Right kidney (tissue), 1 donor: ENCODE data around the gene SNHG17.
"Not testable (repeated sequence)": the region's sequence is repeated elsewhere in the genome, so short reads cannot be mapped to it uniquely, and the experiment has no call there.

Experiments used
- DNase-seq: peaks from one replicate; pipeline ENCODE4 v3.0.0-alpha.2; 2016

The SNHG17 gene

DNA sequence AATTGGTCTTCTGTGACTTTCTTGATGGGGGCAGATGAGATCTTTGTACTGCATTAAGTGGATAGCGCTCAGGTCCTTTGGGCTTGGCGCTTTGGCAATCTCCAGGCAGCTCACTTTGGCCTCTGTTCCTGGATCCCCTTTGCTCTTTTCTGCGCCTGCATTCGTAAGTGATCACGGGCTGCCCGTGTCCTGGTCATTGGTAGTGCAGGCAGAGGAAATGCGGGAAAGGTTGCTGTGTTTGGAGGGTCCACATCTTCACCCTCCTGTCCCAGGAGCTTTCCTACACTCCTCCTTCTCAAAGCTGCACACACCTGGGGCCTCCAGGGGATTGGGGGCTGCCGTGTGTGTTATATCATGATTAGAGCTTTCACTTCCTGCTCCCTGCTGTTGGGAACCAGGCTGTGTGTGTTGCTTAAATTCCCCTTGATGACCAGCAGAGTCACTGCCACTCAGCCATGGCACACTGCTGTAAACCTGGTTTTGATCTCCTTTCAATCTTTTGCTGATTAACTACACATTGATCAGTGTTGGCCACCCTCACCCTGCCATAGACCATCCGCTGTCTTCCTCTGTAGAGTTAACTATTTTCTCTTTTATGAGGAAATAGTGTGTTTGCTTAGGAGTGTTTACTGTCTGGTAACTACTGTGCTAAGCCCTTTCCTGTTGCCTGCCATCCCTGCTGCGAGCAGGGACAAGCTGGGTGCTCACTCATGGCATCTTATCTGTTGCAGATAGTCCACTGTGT lies 13.0 kb upstream of the SNHG17 start:
- DNase-seq, result no peak

DNA sequence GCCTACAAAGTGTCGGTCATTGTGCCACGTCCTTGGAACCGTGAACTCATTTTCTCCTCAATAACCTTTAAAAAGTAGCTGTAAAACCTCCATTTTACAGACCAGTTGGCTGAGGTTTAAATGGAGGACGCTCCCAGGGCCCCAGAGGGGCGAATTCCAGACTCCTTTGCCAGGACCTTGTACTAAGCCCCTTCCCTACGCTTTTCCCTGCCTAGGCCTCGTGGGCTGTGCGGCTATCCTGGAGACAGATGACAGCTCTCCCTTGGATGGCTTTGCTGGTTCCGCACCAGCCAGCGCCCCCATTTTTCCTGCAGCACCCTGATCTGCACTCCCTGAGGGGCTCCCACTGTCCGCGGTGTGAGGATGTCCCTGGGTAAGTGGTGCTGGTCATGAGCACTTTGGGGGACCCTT lies 12.1 kb upstream of the SNHG17 start:
- DNase-seq, result no peak

DNA sequence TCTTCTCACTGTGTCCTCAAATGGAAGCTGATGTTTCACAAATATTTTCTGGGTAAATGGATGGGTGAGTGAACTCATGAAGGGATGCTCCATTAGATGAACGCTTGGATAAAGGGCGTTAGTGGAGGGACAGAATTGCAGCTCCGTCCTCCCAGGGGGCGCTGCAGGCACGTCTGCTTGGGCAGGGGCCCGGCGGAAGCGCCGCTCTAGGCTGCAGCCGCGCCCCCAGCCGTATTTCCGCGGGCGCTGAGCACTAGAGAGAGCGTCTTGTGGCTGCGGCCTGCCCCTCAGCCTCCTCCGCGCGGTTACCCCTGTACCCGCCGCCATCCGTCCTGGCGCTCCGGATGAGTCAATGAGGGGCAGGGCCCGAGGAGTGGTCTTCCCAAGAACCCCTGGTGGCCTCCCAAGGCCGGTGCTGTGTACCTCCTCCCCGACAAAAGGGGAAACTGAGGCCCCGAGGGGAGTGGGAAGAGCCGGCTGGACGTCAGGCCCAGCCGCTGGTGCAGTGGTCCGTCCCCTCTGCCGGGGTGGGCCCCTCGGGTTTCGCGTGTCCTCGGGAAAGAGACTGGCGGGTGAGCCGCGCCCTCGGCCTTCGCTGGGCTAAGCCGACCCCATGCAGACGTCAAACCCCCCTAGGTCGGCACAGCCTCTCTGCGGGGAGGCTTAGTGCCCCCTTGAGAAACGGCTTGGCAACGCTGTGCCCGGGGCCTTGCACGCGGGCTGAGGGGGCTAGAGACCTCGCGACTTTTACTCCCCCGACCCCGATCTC lies 11.5 kb upstream of the SNHG17 start:
- DNase-seq, result peak; percentile 85

DNA sequence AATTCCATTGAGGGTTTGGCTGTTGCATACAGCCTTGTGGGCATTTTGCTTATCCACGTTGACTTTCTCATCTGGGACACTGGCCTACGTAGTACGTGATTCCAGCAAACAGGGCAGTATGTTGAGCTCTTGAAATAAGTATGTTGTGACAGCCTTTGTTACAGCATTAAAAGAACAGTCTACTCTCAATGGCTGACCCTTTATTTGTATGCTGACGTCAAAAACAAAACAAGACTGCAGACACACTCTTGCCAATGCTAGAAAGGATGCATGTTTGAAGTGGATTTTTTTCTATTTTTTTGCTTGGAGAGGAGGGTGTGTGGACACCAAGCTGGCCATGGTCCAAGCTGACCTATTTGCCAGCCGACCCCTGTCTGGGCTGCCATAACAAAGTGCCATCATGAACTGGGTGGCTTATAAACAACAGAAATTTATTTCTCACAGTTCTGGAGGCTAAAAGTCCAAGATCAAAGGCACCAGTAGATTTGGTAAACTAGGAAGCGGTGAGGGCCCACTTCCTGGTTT lies 10.8 kb upstream of the SNHG17 start:
- no peak for DNase-seq

DNA sequence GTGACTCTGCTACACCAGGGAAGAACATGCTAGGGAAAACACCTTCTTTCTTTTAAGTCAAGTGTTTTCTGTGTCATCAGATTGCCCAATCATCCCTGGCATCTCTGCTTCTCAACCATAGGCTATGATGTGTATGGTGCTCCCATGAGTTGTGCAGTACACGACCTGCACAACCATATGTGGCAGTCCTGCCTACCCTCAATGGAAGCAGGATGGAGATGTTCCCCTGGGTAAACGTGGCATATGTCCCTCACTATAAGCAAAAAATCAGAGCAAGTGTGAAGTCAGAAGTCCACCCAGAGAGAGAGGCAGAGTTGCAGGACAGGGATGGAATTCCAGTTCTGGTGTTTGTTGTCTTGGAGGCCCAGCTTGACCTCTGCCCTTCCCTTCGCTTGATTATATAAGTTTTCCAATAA lies 10.3 kb upstream of the SNHG17 start:
- no peak for DNase-seq

DNA sequence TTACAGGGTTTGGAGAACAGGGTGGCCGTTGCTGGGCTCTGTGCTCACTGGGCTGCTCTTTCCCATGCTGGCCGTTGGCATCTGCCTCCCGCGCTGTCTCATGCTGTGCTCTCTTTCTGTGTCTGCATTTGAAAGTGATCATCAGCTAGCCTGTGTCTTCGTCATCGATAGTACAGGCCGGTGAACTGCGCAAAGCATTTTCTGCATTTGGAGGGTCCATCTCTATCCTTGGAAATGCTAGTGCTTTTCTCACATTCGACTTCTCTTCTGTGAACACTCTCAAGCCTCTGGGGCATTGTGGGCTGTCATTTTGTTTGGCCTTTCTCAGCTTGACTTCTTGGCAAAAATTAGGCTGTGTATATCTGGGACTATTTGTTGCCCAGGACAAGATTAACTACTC lies 6.8 kb upstream of the SNHG17 start:
- no peak for DNase-seq

DNA sequence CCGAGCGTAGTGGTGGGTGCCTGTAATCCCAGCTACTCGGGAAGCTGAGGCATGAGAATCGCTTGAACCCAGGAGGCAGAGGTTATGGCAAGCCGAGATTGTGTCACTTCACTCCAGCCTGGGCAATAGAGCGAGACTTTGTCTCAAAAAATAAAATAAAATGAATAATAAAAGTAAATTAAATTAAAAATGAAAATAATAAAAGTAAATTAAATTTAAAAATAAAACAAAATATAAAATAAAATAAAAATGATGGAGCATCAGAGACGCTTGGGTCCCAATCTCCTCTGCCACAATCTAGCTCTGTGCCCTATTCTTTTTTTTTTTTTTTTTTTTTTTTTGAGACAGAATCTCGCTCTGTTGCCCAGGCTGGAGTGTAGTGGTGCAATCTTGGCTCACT lies 6.0 kb upstream of the SNHG17 start:
- not testable (repeated sequence) for DNase-seq

DNA sequence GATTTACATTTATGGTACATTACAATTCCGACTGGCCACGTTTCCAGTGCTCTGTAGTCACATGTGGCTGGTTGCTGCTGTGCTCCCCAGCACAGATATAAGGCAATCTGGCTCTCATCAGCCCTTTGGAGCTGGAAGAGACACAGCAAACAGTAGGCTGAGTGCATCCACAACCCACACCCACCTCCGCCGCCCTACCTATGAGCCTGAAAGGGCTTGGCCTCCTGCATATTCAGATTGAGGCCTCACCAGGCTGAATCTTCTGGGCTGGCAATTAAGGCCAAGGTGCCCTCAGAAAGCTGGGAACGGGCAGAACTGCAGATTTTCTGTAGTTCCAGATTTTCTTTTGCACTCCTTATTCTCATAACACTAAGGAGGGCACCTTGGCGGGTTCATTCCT lies 2.7 kb upstream of the SNHG17 start:
- DNase-seq, result no peak

DNA sequence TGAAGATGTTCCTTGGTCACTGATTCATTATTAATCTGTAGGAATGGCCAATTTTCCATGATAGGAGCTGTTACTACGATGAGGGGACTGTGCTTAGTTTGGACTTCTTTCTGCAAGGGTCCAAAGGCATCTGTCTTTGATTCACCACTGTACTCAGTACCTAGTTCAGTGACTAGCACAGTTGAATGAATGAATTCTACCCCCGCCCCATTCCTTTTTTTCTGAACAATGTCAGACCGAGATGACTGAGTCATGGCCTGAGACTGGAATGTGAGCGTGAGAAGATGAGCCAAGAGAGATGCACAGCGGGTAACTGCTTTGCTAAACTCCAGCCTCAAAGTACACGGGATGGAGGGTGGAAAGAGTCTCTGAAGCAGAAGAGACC lies 419 bp upstream of the SNHG17 start:
- DNase-seq, result no peak

DNA sequence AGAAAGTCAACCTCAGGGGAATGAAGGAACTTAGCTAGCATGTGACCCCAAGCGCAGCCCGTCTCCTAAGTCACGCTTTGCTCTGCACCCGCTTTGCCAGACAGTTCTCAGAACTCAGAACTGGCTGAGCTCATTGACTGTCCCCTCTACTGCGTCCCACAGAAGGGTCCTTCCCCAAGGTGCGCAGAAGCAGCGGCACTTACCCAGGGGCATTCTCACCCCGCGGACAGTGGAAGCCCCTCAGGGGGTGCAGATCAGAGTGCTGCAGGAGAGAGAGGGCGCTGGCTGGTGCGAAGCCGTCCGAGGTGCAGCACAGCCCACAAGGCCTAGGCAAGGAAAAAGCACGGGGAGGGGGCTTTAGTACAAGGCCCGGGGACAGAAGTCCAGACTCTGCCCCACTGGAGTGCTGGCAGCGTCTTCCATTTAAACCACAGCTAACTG lies 807 bp downstream of the SNHG17 start:
- DNase-seq, result peak; percentile 59

DNA sequence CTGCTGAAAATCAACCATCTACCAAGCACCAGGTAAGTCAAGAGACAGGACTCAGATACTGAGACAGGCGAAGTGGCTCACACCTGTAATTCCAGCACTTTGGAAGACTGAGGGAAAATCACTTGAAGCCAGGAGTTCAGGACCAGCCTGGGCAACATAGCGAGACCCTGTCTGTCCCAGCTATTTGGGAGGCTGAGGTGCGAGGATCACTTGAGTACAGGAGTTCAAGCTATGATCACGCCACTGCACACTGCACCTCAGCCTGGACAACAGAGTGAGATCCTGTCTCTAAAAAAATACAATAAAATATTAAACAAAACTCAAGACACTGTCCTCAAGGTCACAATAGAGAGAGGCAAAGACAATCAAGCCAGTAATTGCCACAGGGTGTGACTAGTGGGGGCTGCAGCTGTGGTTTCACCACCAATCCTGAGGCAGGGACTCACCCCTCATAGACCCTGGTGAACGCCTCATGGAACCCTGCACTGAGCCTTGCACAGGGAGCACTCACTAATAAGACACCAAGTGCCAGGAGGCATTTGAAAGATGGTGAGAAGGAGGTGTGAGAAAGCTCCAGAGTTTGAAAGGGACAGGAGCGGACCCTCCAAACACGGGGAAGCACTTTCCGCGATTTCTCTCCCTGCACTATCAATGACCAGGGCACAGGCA lies 1.7 kb downstream of the SNHG17 start:
- DNase-seq, result no peak

DNA sequence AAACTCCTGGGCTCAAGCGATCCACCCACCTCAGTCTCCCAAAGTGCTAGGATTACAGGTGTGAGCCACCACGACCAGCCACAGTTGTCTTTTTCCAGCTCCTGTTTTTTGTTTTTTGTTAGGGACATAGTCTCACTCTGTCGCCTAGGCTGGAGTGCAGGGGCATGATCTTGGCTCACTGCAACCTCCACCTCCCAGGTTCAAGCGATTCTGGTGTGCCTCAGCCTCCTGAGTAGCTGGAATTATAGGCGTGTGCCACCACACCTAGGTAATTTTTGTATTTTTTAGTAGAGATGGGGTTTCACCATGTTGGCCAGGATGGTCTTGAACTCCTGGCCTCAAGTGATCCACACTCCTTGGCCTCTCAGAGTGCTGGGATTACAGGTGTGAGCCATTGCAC lies 2.3 kb downstream of the SNHG17 start:
- DNase-seq, result not testable (repeated sequence)

DNA sequence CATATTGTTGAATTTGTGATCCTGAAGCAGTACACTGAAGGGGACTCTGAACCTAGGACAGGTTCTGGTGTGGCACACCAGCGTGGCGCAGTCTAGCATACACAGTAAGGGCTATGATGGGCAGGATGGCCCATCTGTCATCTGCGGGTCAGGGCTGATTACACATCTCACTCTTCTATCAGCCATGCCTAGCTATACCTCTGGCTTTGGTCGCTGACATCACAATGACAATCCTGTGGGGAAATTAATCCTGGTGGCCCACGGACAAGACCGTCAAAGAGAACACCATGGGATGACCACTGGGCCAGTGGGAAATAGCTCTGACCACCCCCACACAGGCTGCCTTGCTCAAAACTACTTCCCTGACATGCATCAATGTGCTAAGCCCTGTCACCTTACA lies 2.8 kb downstream of the SNHG17 start:
- no peak for DNase-seq

DNA sequence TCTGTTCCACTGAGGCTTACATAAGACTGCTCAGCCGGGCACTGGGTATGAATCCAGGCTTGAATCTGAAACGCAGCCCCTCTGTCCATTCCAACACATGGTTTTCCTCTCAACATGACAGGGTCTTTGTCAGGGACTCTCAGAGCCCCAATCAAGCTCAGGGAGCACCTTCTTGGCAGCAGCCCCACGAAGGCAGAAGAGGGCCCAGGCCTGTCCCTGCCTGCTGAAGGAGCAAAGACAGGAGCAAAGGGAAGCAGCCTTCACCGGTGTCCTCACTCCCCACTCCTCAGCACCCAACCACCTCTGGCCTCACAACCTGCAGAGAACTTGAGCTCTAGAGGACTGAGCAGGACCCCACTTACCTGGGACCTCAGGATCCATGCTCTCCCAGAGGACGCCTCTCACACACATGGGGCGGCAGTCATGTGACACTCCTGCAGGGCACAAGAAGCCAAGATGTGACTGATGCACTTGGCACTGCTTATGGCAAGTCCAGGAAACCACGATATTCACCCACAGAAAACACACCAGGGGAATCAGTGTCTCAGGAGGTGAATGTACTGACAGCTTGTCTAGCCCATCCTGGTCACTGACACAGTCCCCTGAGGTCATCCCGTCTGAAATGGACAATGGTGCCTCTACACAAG lies 4.3 kb downstream of the SNHG17 start:
- DNase-seq, result no peak

DNA sequence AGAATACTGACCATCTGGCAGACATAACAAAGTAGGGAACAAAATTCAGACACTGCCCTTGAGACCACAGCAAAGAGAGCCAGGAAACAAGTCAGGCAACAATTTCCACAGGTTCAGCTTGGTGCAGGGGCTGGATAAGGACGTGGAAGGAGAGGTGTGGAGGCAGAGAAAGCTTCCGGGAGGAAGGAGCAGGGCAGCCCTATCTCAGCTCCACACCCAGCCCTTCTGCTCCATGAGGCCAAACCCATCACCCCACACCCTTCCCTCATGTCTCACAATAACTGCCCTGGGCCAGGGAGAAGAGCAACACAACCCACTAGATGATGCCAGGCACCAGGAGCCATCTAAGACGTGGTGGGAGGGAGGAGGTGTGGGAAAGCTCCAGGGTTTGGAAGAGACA lies 5.8 kb downstream of the SNHG17 start:
- no peak for DNase-seq

DNA sequence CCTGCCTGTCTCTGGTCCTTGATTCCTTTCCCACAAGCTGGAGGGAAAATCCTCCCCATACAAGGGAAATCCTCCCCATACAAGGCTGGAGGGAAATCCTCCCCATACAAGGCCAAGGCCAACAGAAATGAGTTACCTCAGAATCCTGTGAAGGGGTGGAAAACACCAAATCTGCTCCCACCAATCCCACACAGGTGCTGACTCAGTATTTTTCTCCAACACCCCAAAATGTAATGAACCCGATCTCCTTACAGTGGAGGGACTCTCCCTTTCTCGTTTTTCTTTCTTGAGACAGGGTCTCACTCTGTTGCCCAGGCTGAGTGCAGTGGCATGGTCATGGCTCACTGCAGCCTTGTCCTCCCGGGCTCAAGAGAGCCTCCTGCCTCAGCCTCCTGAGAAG lies 6.3 kb downstream of the SNHG17 start:
- DNase-seq, result no peak

DNA sequence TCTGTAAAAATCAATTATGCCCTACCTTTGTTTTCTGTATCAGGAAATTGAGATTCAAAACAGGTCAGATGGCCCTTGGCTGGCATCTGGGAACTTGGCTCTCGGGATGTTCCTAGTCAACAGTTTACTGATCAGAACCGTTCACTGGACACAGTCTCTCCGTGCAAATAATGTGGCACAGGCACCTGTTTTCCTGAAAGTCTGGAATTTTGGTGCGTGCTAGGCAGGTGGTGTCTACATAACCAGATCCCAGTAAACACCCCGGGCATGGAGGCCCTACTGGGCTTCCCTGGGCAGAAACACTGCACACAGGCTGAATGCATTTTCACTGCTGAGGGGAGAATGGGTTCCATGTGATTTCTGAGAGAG lies 7.5 kb downstream of the SNHG17 start:
- no peak for DNase-seq

DNA sequence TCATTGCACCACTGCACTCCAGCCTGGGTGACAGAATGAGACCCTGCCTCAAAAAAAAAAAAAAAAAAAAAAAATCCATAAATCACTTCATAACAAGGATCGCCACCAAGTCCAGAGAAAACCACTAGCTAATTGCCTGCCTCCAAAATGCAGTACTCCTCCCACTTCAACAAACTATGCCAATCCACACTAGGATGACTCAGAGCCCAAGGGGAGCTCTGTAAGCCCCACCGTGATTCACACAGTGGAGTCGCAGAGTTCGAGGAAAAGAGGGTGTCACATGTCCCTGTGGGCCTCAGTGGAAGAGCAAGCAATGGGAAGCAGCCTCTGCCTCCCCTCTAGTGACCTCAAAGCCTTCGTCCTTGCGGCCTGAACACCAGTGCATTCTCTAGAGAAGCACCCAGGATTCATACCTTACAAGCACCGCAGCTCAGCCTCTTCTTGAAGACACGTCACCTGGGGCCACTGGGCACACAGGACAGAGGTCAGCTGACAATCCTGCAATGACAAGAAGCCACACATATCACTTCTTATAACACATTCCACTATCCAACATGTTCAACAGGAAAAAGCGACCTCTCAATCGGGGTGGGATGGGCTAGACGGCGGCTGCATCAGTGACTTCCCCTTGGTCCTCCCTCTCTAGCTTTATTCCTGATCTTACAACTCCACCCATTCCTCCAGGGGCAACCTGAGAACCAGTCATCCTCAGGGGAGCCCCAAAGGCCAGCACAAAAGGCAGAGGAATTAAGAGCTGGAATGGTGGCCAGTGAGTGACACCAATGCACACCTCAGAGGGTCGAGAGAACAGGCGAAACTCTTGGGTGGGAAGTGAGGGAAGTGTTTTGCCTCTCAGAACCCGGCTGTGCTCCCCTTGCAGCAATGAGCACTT lies 8.9 kb downstream of the SNHG17 start:
- DNase-seq, result no peak

DNA sequence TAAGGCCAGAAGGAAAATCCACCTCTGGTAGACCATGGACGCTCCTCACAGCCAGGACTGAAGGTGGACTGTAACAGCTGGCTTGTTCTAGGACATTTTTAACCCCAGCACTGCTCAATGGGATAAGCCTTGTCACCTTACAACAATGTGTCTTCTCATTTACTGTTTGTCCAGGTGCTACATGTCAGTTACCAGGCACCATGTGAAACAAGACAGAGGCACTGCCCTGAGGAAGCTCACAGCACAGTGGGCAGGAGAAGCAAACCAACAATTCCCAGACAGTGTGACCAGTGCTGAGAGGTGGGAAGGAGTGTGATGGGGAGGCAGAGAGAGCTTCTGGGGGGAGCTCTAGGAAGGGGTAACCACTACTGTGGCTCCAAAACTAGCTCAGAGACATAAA lies 10.7 kb downstream of the SNHG17 start:
- DNase-seq, result no peak

DNA sequence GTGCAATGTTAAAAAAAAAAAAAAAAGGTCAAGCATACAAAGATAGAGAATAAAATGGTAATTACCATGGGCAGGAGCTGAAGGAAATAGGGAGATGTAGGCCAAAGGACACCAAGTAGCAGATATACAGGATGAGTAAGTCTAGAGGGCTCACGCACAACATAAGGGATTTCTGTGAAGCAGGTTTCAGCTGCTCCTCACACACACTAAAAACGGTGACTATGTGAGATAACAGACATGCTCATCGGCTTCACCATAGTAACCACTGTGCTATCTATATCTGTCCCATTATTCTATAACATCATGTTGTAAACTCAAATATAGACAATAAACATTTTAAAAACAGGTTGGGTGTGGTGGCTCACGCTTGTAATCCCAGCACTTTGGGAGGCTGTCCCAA lies 11.6 kb downstream of the SNHG17 start:
- no peak for DNase-seq

DNA sequence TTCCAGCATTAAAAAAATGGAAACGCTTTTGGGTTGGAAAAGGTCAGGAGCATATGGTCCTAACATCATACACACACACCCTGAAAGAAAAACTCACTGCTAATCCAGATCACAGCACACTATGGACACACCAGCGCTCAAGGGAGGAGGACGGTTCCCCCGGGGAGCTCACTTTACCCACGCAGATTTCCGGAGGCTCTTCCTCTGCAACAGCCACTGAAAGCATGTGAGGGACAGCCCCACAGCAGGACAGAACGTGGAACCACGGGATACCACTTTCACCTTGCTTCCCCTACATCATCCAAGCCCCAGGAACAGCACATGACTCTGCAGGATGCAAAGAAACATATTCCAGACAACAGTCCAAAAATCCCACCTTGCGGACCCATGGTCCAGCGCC lies 13.2 kb downstream of the SNHG17 start:
- no peak for DNase-seq
